LHCN-M2 (cell line): Measurements from ENCODE around the gene AKAP12. TPM values are rescaled to one million over a fixed set of nuclear protein-coding genes. Genes with fewer than 3 reads are reported as not detected.
"Not testable (repeated sequence)": the region's sequence is repeated elsewhere in the genome, so short reads cannot be mapped to it uniquely, and the experiment has no call there.

Source experiments
- DNase-seq: peaks from one replicate; pipeline ENCODE4 v3.0.0-alpha.2; 2012; ENCODE audit warnings: low read depth
- total RNA-seq: library from RNA; depleted of rRNA; stranded (reverse); fragments of >200 nt; gene quantifications from 2 replicates; pipeline ENCODE4 v1.2.3, GENCODE V29; 2014

AKAP12 gene
- total RNA-seq, 1 experiment from 2014 or later: 46.3 TPM

GRCh38 chr6:151340219-151340978 lies 100.6 kb downstream of the AKAP12 start:
- no peak for DNase-seq

- no peak for DNase-seq
Observed at GRCh38 chr6:151341476-151342195, 101.9 kb downstream of the AKAP12 start.

- DNase-seq: not testable (repeated sequence)
Observed at GRCh38 chr6:151342750-151343149, 103.0 kb downstream of the AKAP12 start.

GRCh38 chr6:151349651-151350270 lies 110.0 kb downstream of the AKAP12 start:
- DNase-seq: no peak

GRCh38 chr6:151350442-151351145 lies 110.8 kb downstream of the AKAP12 start:
- no peak for DNase-seq

GRCh38 chr6:151351146-151351700 lies 111.5 kb downstream of the AKAP12 start:
- DNase-seq: no peak

GRCh38 chr6:151351731-151352130 lies 112.0 kb downstream of the AKAP12 start:
- DNase-seq: no peak

- DNase-seq: no peak
Observed at GRCh38 chr6:151352410-151353396, 112.9 kb downstream of the AKAP12 start.

- DNase-seq: no peak
Observed at GRCh38 chr6:151353795-151354194, 114.0 kb downstream of the AKAP12 start.

- not testable (repeated sequence) for DNase-seq
Observed at GRCh38 chr6:151356983-151357382, 117.2 kb downstream of the AKAP12 start.

- DNase-seq: no peak
Observed at GRCh38 chr6:151357758-151358436, 118.1 kb downstream of the AKAP12 start.

- no peak for DNase-seq
Observed at GRCh38 chr6:151358475-151358874, 118.7 kb downstream of the AKAP12 start.

GRCh38 chr6:151359486-151359885 lies 119.7 kb downstream of the AKAP12 start:
- no peak for DNase-seq

- DNase-seq: no peak
Observed at GRCh38 chr6:151365233-151365632, 125.5 kb downstream of the AKAP12 start.

GRCh38 chr6:151370509-151371078 lies 130.8 kb downstream of the AKAP12 start:
- DNase-seq: no peak

GRCh38 chr6:151372164-151372563 lies 132.4 kb downstream of the AKAP12 start:
- no peak for DNase-seq

GRCh38 chr6:151374036-151374683 lies 134.4 kb downstream of the AKAP12 start:
- DNase-seq: no peak

GRCh38 chr6:151375833-151376232 lies 136.1 kb downstream of the AKAP12 start:
- no peak for DNase-seq

GRCh38 chr6:151376440-151376839 lies 136.7 kb downstream of the AKAP12 start:
- peak; percentile 46 for DNase-seq
